CD4-positive, alpha-beta T cell treated with Interleukin-4 for 1 hour (primary cell): ENCODE results near the gene PTPN22.

ENCODE experiments used
- DNase-seq, 2 donors: peaks; one replicate each; pipeline ENCODE4 v3.0.0-alpha.2; 2020 to 2022

Gene PTPN22

GRCh38 chr1:113871597-113872113 lies at the start of gene PTPN22:
TSS of gene PTPN22 (minus strand) at chr1:113871712.
- DNase-seq: peak; percentile 91 to 92

- no peak for DNase-seq
These were observed 46.7 kb upstream of the PTPN22 start for GRCh38 chr1:113918243-113918642.

- no peak for DNase-seq
These were observed 46.0 kb upstream of the PTPN22 start for GRCh38 chr1:113917400-113918082.

GRCh38 chr1:113916974-113917373 lies 45.5 kb upstream of the PTPN22 start:
- DNase-seq: no peak

GRCh38 chr1:113913887-113914664 lies 42.6 kb upstream of the PTPN22 start:
- DNase-seq: no peak

GRCh38 chr1:113913312-113913668 lies 41.8 kb upstream of the PTPN22 start:
- no peak for DNase-seq

GRCh38 chr1:113912594-113913311 lies 41.2 kb upstream of the PTPN22 start:
- DNase-seq: no peak

- DNase-seq: peak in 1 of 2 donors; percentile 24
These were observed 33.9 kb upstream of the PTPN22 start for GRCh38 chr1:113905435-113905861.

GRCh38 chr1:113904674-113905434 lies 33.3 kb upstream of the PTPN22 start, which contains the start of the genes AP4B1 and DCLRE1B:
TSS of gene AP4B1 (minus strand) at chr1:113904799. CDS start at chr1:113904717, 82 bp downstream.
TSS of gene DCLRE1B (plus strand) at chr1:113905326. CDS start at chr1:113905587, 261 bp downstream.
- peak; percentile 99 for DNase-seq

GRCh38 chr1:113904293-113904673 lies 32.8 kb upstream of the PTPN22 start:
- DNase-seq: no peak

- peak in 1 of 2 donors; percentile 40 for DNase-seq
These were observed 32.2 kb upstream of the PTPN22 start for GRCh38 chr1:113903501-113904292.

- peak in 1 of 2 donors; percentile 15 for DNase-seq
These were observed 29.7 kb upstream of the PTPN22 start for GRCh38 chr1:113901191-113901590.

- DNase-seq: no peak
These were observed 27.6 kb upstream of the PTPN22 start for GRCh38 chr1:113899111-113899510.

GRCh38 chr1:113898241-113898814 lies 26.8 kb upstream of the PTPN22 start:
- DNase-seq: no peak

GRCh38 chr1:113895961-113896360 lies 24.4 kb upstream of the PTPN22 start:
- no peak for DNase-seq

- DNase-seq: no peak
These were observed 23.6 kb upstream of the PTPN22 start for GRCh38 chr1:113895098-113895497.

GRCh38 chr1:113893267-113893666 lies 21.8 kb upstream of the PTPN22 start:
- DNase-seq: no peak

GRCh38 chr1:113891631-113892220 lies 20.2 kb upstream of the PTPN22 start:
- DNase-seq: no peak

GRCh38 chr1:113890816-113891215 lies 19.3 kb upstream of the PTPN22 start:
- DNase-seq: no peak

GRCh38 chr1:113887402-113888175 lies 16.1 kb upstream of the PTPN22 start, which contains the start of gene BCL2L15:
TSS of gene BCL2L15 (minus strand) at chr1:113887581. CDS start at chr1:113887375, 206 bp downstream.
- no peak for DNase-seq
